Activated CD8-positive, alpha-beta memory T cell treated with anti-CD3 and anti-CD28 coated beads for 48 hours (primary cell): ENCODE measurements around the gene VIPR1.
"Not testable (repeated sequence)": the region's sequence is repeated elsewhere in the genome, so short reads cannot be mapped to it uniquely, and the experiment has no call there.

Experiments
- DNase-seq, 3 experiments: peaks; one replicate each; pipeline ENCODE4 v3.0.0-alpha.2; 2020; ENCODE audit warnings: low read depth in 2 of 3, low spot score in 2 of 3

Gene VIPR1

DNA sequence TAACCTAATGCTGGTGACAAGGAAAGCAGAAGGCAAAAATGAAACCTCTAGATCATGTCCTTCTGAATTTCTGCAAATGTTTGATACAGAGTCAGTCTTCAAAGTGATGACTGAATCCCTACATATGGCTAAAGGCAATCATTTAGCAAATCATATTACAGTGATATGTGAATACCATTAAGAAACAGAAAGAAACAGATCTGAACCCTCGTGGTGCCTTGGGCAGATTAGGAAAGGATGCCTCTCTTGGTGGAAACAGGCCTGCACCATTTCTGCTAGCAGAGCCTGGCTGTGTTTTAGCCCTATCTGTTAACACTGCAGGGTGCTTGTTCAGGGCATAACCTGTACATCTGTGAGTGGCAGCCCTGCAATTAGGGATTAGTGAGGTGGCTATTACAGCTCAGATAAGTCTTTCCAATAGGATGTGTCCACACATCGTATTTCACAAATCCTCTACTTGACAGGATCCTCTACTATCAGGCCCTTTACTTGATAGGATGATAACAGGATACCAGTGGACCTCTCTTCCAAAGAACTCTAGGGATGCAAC is 67.2 kb downstream of the VIPR1 start:
- no peak for DNase-seq

DNA sequence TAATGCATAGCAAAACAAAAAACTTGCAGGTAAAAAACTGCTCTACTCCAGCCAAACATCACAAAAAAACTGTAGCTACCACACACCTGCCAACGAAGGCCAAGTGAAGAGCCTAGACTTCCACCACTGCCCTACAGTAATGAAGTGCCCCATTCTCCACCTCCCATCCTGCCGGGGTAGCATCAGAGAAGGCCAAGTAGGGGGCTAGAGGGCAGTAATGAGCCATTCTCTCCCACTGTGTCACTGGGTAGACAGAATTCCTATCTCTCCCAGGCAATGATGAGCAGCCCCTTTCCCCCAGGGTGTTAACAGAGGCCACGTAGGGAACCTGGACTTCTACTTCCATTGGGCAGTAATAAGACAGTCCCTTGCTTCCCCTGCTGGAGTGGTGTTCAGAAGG is 69.8 kb downstream of the VIPR1 start:
- DNase-seq: no peak

- DNase-seq: no peak
Observed at GRCh38 chr3:42575137-42575741, 72.8 kb downstream of the VIPR1 start.

GRCh38 chr3:42578054-42578453 is 75.6 kb downstream of the VIPR1 start:
- DNase-seq: no peak

DNA sequence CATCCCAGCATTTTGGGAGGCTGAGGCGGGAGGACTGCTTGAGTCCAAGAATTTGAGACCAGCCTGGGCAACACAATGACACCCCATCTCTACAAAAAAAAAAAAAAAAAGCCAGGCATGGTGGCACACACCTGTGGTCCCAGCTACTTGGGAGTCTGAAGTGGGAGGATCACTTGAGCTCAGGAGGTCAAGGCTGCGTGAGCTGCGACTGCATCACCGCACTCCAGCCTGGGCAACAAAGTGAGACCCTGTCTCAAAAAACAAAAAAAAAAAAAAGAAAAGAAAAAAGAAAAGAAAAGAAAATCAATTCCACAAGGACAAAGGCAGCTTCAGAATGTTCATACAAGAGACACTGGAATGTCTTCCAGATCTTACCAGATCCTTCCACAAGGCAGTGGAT is 76.9 kb downstream of the VIPR1 start:
- DNase-seq: not testable (repeated sequence)

DNA sequence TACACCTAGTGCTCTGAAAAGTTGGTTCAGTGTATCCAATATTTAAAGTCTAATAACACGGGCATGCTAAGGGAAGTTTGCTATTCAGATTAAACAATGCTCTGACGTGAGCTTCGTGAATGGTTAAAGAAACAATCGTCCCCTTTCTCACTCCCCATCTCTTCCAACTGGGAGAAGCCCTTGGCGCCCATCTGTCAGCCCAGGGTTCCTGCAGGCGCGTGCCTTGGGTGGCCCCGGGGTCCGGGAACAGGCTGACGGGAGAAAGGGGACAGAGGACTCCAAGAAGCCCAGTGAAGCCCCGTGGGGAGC is 78.9 kb downstream of the VIPR1 start:
- DNase-seq: no peak

- DNase-seq: peak; percentile 85 to 93 (median 92)
Observed at GRCh38 chr3:42581709-42582473, 79.4 kb downstream of the VIPR1 start, which contains the start of gene SEC22C. Gene SEC22C (minus strand): TSS chr3:42581967. CDS start chr3:42569046, 12,921 bp downstream.

GRCh38 chr3:42582474-42583070 is 80.1 kb downstream of the VIPR1 start:
- DNase-seq: no peak
